ENCODE data around the gene ITGA4.
"Not testable (repeated sequence)": the region's sequence is repeated elsewhere in the genome, so short reads cannot be mapped to it uniquely, and the experiment has no call there.

Gene ITGA4

GRCh38 chr2:181440919-181441318 lies 16.3 kb upstream of the ITGA4 start (continued):
- TF ChIP-seq POU6F1 (CRISPR knock-in tag; IDR thresholded peaks at IDR 0.05; ENCODE audit: borderline replicate concordance, low read depth) = no peak
- no peak for TF ChIP-seq ZFP30 (CRISPR knock-in tag; IDR thresholded peaks at IDR 0.05)
- no peak for TF ChIP-seq ARNTL (CRISPR knock-in tag; IDR thresholded peaks at IDR 0.05; ENCODE audit: borderline replicate concordance, low read depth)
- no peak for TF ChIP-seq ZFP3 (CRISPR knock-in tag; IDR thresholded peaks at IDR 0.05)

GRCh38 chr2:181441670-181442069 lies 15.5 kb upstream of the ITGA4 start:
- no peak for TF ChIP-seq ZC3H10 (CRISPR knock-in tag; IDR thresholded peaks at IDR 0.05)
- no peak for TF ChIP-seq ZNF565 (CRISPR knock-in tag; conservative IDR thresholded peaks at IDR 0.05; ENCODE audit: low read depth)
- no peak for TF ChIP-seq ZNF70 (CRISPR knock-in tag; IDR thresholded peaks at IDR 0.05)
- no peak for TF ChIP-seq TOX (CRISPR knock-in tag; IDR thresholded peaks at IDR 0.05; ENCODE audit: borderline replicate concordance)
- no peak for TF ChIP-seq RARB (CRISPR knock-in tag; IDR thresholded peaks at IDR 0.05)
- no peak for TF ChIP-seq GLIS3 (CRISPR knock-in tag; IDR thresholded peaks at IDR 0.05)
- no peak for TF ChIP-seq POU6F1 (CRISPR knock-in tag; IDR thresholded peaks at IDR 0.05; ENCODE audit: borderline replicate concordance, low read depth)
- no peak for TF ChIP-seq PATZ1 (CRISPR knock-in tag; IDR thresholded peaks at IDR 0.05; ENCODE audit: borderline replicate concordance)
- ATAC-seq = no peak

GRCh38 chr2:181444654-181445053 lies 12.5 kb upstream of the ITGA4 start:
- TF ChIP-seq RARB (CRISPR knock-in tag; IDR thresholded peaks at IDR 0.05) = no peak
- no peak for TF ChIP-seq ZFP30 (CRISPR knock-in tag; IDR thresholded peaks at IDR 0.05)
- no peak for TF ChIP-seq GLIS3 (CRISPR knock-in tag; IDR thresholded peaks at IDR 0.05)
- no peak for TF ChIP-seq ZC3H10 (CRISPR knock-in tag; IDR thresholded peaks at IDR 0.05)
- no peak for TF ChIP-seq PPARA (CRISPR knock-in tag; IDR thresholded peaks at IDR 0.05; ENCODE audit: borderline replicate concordance)
- TF ChIP-seq OSR1 (CRISPR knock-in tag; IDR thresholded peaks at IDR 0.05) = no peak
- TF ChIP-seq BACH2 (CRISPR knock-in tag; IDR thresholded peaks at IDR 0.05; ENCODE audit: borderline replicate concordance) = no peak
- TF ChIP-seq CREB5 (CRISPR knock-in tag; IDR thresholded peaks at IDR 0.05; ENCODE audit: low read depth) = no peak
- TF ChIP-seq ARNTL (CRISPR knock-in tag; IDR thresholded peaks at IDR 0.05; ENCODE audit: borderline replicate concordance, low read depth) = no peak
- no peak for TF ChIP-seq POU6F1 (CRISPR knock-in tag; IDR thresholded peaks at IDR 0.05; ENCODE audit: borderline replicate concordance, low read depth)
- TF ChIP-seq ZFP3 (CRISPR knock-in tag; IDR thresholded peaks at IDR 0.05) = no peak
- TF ChIP-seq CSRNP3 (CRISPR knock-in tag; IDR thresholded peaks at IDR 0.05) = no peak
- TF ChIP-seq ZNF565 (CRISPR knock-in tag; conservative IDR thresholded peaks at IDR 0.05; ENCODE audit: low read depth) = no peak
- no peak for TF ChIP-seq ISL1 (CRISPR knock-in tag; IDR thresholded peaks at IDR 0.05)
- no peak for ATAC-seq

- ATAC-seq = no peak
- TF ChIP-seq CSRNP3 (CRISPR knock-in tag; IDR thresholded peaks at IDR 0.05) (no peak), ZNF70 (CRISPR knock-in tag; IDR thresholded peaks at IDR 0.05) (no peak), ISL1 (CRISPR knock-in tag; IDR thresholded peaks at IDR 0.05) (no peak), TCF4 (CRISPR knock-in tag; IDR thresholded peaks at IDR 0.05; ENCODE audit: borderline replicate concordance) (no peak), ZNF8 (CRISPR knock-in tag; IDR thresholded peaks at IDR 0.05) (no peak), POU6F1 (CRISPR knock-in tag; IDR thresholded peaks at IDR 0.05; ENCODE audit: borderline replicate concordance, low read depth) (no peak), ESRRG (CRISPR knock-in tag; IDR thresholded peaks at IDR 0.05) (no peak), ARNTL (CRISPR knock-in tag; IDR thresholded peaks at IDR 0.05; ENCODE audit: borderline replicate concordance, low read depth) (no peak)
Observed at GRCh38 chr2:181446985-181447384, 10.2 kb upstream of the ITGA4 start.

- not testable (repeated sequence) for ATAC-seq
Observed at GRCh38 chr2:181449278-181449677, 7.9 kb upstream of the ITGA4 start.
